ENCODE data around the gene KIF4A.

KIF4A gene

GRCh38 chrX:70410921-70411320 is 121.0 kb downstream of the KIF4A start:
- DNase-seq = no peak

GRCh38 chrX:70411475-70411874 is 121.6 kb downstream of the KIF4A start:
- no peak for DNase-seq

- DNase-seq = no peak
Observed at GRCh38 chrX:70421618-70422017, 131.7 kb downstream of the KIF4A start.

GRCh38 chrX:70422851-70423341 is 133.0 kb downstream of the KIF4A start, which contains the start of gene GDPD2:
GDPD2 (plus strand) TSS chrX:70423314; CDS start chrX:70424985, 1,671 bp downstream.
- DNase-seq = peak; percentile 59

GRCh38 chrX:70423936-70424675 is 134.2 kb downstream of the KIF4A start:
- DNase-seq = no peak

GRCh38 chrX:70424801-70425200 is 134.9 kb downstream of the KIF4A start:
- DNase-seq = no peak

- DNase-seq = no peak
Observed at GRCh38 chrX:70426286-70427278, 136.7 kb downstream of the KIF4A start.

GRCh38 chrX:70427365-70427764 is 137.5 kb downstream of the KIF4A start:
- no peak for DNase-seq

- no peak for DNase-seq
Observed at GRCh38 chrX:70429759-70430158, 139.9 kb downstream of the KIF4A start.

GRCh38 chrX:70432936-70433847 is 143.3 kb downstream of the KIF4A start:
- peak; percentile 42 for DNase-seq

GRCh38 chrX:70433848-70434351 is 144.0 kb downstream of the KIF4A start:
- DNase-seq = peak; percentile 68

- peak; percentile 91 for DNase-seq
Observed at GRCh38 chrX:70434352-70434866, 144.5 kb downstream of the KIF4A start.

- no peak for DNase-seq
Observed at GRCh38 chrX:70434914-70435586, 145.1 kb downstream of the KIF4A start.

- DNase-seq = no peak
Observed at GRCh38 chrX:70436343-70436742, 146.4 kb downstream of the KIF4A start.

GRCh38 chrX:70437011-70437410 is 147.1 kb downstream of the KIF4A start:
- no peak for DNase-seq

GRCh38 chrX:70437921-70438665 is 148.2 kb downstream of the KIF4A start:
- DNase-seq = no peak

- DNase-seq = no peak
Observed at GRCh38 chrX:70439016-70439415, 149.1 kb downstream of the KIF4A start.

- DNase-seq = no peak
Observed at GRCh38 chrX:70442224-70442623, 152.3 kb downstream of the KIF4A start.

GRCh38 chrX:70444326-70444945 is 154.5 kb downstream of the KIF4A start, which contains the start of gene DLG3:
DLG3 (plus strand) TSS chrX:70444835; CDS start chrX:70445202, 367 bp downstream.
- DNase-seq = peak; percentile 12

All from NCI-H510A treated with DMSO at 0.1 percent for 48 hours (cell line).